SK-N-SH (cell line): Measurements from ENCODE around the gene ELP4.
"Not testable (repeated sequence)": the region's sequence is repeated elsewhere in the genome, so short reads cannot be mapped to it uniquely, and the experiment has no call there.

Experiments
- CHD2 ChIP-seq: fragments of 150-350 bp; IDR thresholded peaks from 2 replicates; pipeline ENCODE4 v1.6.1; 2018; ENCODE audit warnings: low read length; ENCODE audit not compliant: partially characterized antibody
- CTCF ChIP-seq: fragments of 200-600 bp; sonication (generic); IDR thresholded peaks from 2 replicates; pipeline ENCODE4 v1.6.1; 2017; ENCODE audit warnings: antibody characterized with exemption, mild to moderate bottlenecking, moderate library complexity
- GABPA ChIP-seq: IDR thresholded peaks from 2 replicates; pipeline ENCODE4 v1.4.0; 2012; ENCODE audit warnings: low read depth, mild to moderate bottlenecking
- GATA2 ChIP-seq: sonication (generic); formaldehyde crosslinking; IDR thresholded peaks from 2 replicates; pipeline ENCODE4 v1.5.0; 2020; ENCODE audit warnings: mild to moderate bottlenecking, missing genetic modification reagents
- IRF3 ChIP-seq: fragments of 150-350 bp; IDR thresholded peaks from 2 replicates; pipeline ENCODE4 v1.6.1; 2016; ENCODE audit warnings: mild to moderate bottlenecking, low read depth, low read length
- JUND ChIP-seq: IDR thresholded peaks from 2 replicates; pipeline ENCODE4 v1.4.0; 2012
- MEF2A ChIP-seq: IDR thresholded peaks from 2 replicates; pipeline ENCODE4 v1.4.0; 2012; ENCODE audit warnings: low read depth, borderline replicate concordance
- MXI1 ChIP-seq: IDR thresholded peaks from 2 replicates; pipeline ENCODE4 v1.6.1; 2012; ENCODE audit warnings: mild to moderate bottlenecking, low read depth, low read length, improper control_type of control experiment
- NFIC ChIP-seq: IDR thresholded peaks from 2 replicates; pipeline ENCODE4 v1.4.0; 2012; ENCODE audit warnings: borderline replicate concordance
- NRF1 ChIP-seq: IDR thresholded peaks from 2 replicates; pipeline ENCODE4 v1.6.1; 2012; ENCODE audit warnings: low read depth, mild to moderate bottlenecking, low read length
- POLR2AphosphoS5 ChIP-seq: IDR thresholded peaks from 2 replicates; pipeline ENCODE4 v1.6.1; 2012; ENCODE audit warnings: low read depth, low read length

- TF ChIP-seq CTCF; NFIC; CHD2; NRF1; MXI1; MEF2A; IRF3; POLR2AphosphoS5; GATA2 (CRISPR knock-in tag); JUND; GABPA: not testable (repeated sequence)
Measured at GRCh38 chr11:31493762-31494161, 15.8 kb upstream of the ELP4 start.
